ENCODE measurements around the gene SEMA5B.

GRCh38 chr3:122960652-122961051, 66.9 kb downstream of the SEMA5B start:
- TF ChIP-seq RCOR1 (IDR thresholded peaks at IDR 0.05; ENCODE audit: low read length) = no peak
- no peak for TF ChIP-seq POLR2AphosphoS5 (IDR thresholded peaks at IDR 0.05; ENCODE audit: low read depth, low read length)
- TF ChIP-seq IRF3 (IDR thresholded peaks at IDR 0.05; ENCODE audit: low read depth, low read length) = no peak
- no peak for TF ChIP-seq SIN3A (IDR thresholded peaks at IDR 0.05; ENCODE audit: borderline replicate concordance, low read depth, low read length)
- TF ChIP-seq USF1 (IDR thresholded peaks at IDR 0.05; ENCODE audit: borderline replicate concordance, low read depth) = no peak
- TF ChIP-seq CTCF (IDR thresholded peaks at IDR 0.05) = no peak
- TF ChIP-seq JUND (IDR thresholded peaks at IDR 0.05) = no peak
- TF ChIP-seq EP300 (IDR thresholded peaks at IDR 0.05; ENCODE audit: borderline replicate concordance in 1 of 2, low read depth in 1 of 2, low read length in 1 of 2) = no peak
- TF ChIP-seq GATA2 (CRISPR knock-in tag; IDR thresholded peaks at IDR 0.05) = no peak
